ENCODE measurements around the gene RRP8.

Gene RRP8

GRCh38 chr11:6586434-6587359 is 16.7 kb downstream of the RRP8 start:
- TF ChIP-seq CTCF (IDR thresholded peaks at IDR 0.05; ENCODE audit: control extremely low read depth, extremely low read depth, low read depth, missing control alignments) = no peak
- ChIA-PET POLR2A (interaction anchor here (0.6 kb wide), 1 partner anchor 80 kb away, joined by 5 read pairs; no protein-coding TSS in a partner anchor), CTCF (interaction anchor here (1.0 to 1.4 kb wide), 4 partner anchors 10 to 97 kb away, joined by 3 to 10 read pairs (median 4); no protein-coding TSS in a partner anchor)
- no peak for DNase-seq (ENCODE audit: extremely low spot score)

GRCh38 chr11:6584528-6584927 is 18.9 kb downstream of the RRP8 start:
- ChIA-PET POLR2A (no interaction called here), CTCF (no interaction called here)
- no peak for DNase-seq (ENCODE audit: extremely low spot score)
- no peak for TF ChIP-seq CTCF (IDR thresholded peaks at IDR 0.05; ENCODE audit: control extremely low read depth, extremely low read depth, low read depth, missing control alignments)

GRCh38 chr11:6583584-6583983 is 19.8 kb downstream of the RRP8 start:
- no peak for TF ChIP-seq CTCF (IDR thresholded peaks at IDR 0.05; ENCODE audit: control extremely low read depth, extremely low read depth, low read depth, missing control alignments)
- POLR2A ChIA-PET = no interaction called here
- DNase-seq (ENCODE audit: extremely low spot score) = no peak
- CTCF ChIA-PET = no interaction called here

- CTCF ChIA-PET = interaction anchor here (1.1 to 2.1 kb wide), 4 partner anchors 14 to 136 kb away, joined by 3 to 6 read pairs (median 4); no protein-coding TSS in a partner anchor
- no peak for DNase-seq (ENCODE audit: extremely low spot score)
- TF ChIP-seq CTCF (IDR thresholded peaks at IDR 0.05; ENCODE audit: control extremely low read depth, extremely low read depth, low read depth, missing control alignments) = no peak
- POLR2A ChIA-PET = no interaction called here
These were observed 23.7 kb downstream of the RRP8 start for GRCh38 chr11:6579681-6580080.

- ChIA-PET CTCF (interaction anchor here (0.7 to 1.6 kb wide), 3 partner anchors 9 to 134 kb away, joined by 3 to 4 read pairs (median 3); no protein-coding TSS in a partner anchor), POLR2A (no interaction called here)
- no peak for DNase-seq (ENCODE audit: extremely low spot score)
- no peak for TF ChIP-seq CTCF (IDR thresholded peaks at IDR 0.05; ENCODE audit: control extremely low read depth, extremely low read depth, low read depth, missing control alignments)
These were observed 25.3 kb downstream of the RRP8 start for GRCh38 chr11:6578134-6578533.

GRCh38 chr11:6576471-6577373 is 26.7 kb downstream of the RRP8 start:
- CTCF ChIA-PET = interaction anchor here (1.4 to 1.6 kb wide), 4 partner anchors 8 to 133 kb away, joined by 3 to 4 read pairs (median 3); no protein-coding TSS in a partner anchor
- POLR2A ChIA-PET = no interaction called here
- no peak for DNase-seq (ENCODE audit: extremely low spot score)
- no peak for TF ChIP-seq CTCF (IDR thresholded peaks at IDR 0.05; ENCODE audit: control extremely low read depth, extremely low read depth, low read depth, missing control alignments)
